Measurements from ENCODE around the gene BST2.

BST2 gene

DNA sequence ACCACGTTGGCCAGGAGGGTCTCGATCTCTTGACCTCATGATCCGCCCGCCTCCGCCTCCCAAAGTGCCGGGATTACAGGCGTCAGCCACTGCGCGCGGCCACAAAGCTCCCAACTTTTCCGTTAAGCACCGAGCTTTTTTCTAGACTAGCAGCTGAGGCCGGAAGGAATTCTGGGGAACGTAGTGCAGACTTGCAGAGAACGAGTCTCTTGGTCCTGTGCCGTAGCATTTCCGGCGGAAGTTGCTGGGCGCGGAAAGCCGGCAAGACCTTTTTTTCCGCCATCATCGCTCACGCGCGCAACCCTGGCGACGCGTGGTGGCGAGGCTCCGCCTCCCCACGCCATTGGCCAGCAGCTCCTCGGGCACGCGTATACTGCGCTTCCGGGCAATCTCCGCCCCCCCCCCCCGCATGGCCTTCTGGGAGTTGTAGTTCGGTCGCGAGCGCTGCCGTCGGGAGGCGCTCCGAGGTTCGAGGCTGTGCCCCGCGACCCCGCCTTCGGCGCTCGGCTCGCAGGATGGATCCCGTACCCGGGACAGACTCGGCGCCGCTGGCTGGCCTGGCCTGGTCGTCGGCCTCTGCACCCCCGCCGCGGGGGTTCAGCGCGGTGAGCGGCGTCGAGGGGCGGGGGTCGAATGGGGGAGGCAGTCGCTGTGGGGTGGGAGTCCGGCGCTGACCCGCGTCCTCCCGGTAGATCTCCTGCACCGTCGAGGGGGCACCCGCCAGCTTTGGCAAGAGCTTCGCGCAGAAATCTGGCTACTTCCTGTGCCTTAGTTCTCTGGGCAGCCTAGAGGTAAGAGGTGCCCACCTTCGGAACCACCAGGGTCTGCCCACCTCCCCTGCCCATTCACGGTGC lies 14.4 kb upstream of the BST2 start, which contains the start of gene MVB12A:
TSS of gene MVB12A (plus strand) at position 427 of the 854 bp plus-strand sequence. CDS start at position 516, 89 bp downstream.
- DNase-seq: peak; percentile 81 to 99 (median 96)

DNA sequence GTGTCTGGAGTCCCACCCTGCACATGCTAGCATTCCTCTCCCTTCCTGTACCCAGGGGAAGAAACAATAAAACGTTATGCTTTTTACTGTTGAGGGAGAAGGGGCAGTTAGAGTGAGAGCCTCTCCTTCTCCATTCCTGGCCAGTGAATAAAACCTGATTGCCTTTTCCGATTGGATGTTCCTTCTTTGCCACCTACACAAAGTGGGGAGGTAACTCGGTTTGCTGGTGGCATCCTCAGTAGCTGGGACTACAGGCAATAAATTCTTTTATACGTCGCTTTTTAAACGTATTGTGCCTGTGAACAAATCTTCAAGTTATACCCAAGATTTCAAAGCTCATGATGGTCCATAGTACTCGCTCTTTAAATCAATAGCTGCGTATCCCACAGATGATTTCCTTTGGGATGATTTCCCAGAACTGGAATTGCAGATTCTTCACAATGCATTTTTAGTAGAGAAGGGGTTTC lies 13.8 kb upstream of the BST2 start:
- DNase-seq: no peak

DNA sequence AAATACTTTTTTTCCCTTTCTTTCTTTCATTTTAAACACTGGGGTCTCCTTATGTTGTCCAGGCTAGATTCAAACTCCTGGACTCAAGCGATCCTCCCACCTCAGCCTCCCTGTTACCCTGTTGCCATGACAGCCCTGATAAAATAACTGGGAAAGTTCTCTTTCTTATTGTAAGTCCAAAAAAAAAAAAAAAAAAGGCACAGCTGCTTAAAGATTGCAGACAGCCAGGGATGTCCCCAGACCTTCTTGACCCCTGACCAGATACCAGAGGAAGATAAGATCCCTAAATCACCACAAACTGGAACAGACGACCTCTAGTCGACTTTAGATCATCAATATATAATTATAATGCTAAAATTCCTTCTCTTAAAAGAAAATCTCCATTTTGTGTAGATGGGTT lies 13.3 kb upstream of the BST2 start:
- no peak for DNase-seq

DNA sequence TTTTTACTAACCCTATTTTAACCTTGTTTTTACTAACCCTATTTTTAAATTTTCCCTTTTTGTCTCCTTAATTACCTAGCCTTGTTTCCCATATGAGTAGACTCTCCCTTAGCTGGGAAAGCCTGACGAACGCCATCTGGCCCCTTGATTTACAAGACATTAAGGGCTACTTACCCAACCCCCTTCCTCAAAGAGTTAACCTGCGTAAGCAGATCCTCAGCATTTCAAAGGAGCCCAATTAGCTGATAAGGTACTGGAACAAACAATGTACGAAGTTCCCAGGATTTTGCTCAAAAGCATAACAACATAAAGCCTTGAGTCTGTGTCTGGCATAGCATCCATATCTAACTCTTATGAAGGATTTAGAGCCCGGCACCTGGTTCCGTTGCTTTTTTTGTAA lies 9.7 kb upstream of the BST2 start:
- DNase-seq: no peak

DNA sequence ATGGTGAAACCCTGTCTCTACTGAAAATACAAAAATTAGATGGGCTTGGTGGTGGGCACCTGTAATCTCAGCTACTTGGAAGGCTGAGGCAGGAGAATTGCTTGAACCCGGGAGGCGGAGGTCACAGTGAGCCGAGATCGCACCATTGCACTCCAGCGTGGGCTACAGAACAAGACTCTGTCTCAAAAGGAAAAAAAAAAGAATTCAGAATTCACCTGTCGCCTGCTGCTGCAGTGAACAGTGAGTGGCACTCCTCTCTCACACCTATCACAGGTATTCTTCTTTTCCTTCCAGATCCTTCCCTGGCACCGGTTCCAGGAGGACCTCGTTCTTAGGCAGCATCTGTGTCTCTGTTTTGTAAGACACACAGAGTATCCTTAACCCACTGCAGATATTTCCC lies 8.7 kb upstream of the BST2 start:
- DNase-seq: no peak

DNA sequence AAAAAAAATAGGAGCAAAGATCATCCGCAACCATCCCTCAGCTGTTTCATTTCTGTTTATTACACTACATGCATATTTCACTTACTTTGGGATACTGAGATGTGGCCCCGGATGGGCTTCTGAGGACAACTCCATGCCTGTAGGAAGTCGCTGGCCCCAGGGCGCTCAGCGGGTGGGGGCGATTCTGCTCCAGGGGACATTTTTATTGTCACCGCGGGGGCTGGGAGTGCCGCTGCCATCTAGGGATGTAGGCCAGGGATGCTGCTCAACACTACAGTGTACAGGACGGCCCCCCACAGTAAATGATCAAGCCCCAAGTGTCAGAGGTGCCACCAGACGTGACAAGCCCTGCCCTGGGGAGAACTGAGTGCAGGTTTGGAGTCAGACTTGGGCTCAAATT lies 6.4 kb upstream of the BST2 start:
- DNase-seq: no peak

DNA sequence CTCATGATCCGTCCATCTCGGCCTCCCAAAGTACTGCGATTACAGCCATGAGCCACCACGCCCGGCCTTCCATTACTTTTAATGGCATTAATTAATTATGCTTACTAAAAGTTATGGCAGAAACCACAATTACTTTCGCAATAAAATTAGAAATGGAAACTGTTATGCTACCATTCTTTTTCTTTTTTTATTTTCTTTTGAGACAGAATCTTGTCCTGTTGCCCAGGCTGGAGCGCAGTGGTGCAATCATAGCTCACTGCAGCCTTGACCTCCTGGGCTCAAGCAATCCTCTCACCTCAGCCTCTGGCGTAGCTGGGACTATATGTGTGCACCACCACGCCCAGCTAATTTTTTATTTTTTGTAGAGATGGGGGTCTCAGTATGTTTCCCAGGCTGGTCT lies 4.6 kb upstream of the BST2 start:
- DNase-seq: no peak

DNA sequence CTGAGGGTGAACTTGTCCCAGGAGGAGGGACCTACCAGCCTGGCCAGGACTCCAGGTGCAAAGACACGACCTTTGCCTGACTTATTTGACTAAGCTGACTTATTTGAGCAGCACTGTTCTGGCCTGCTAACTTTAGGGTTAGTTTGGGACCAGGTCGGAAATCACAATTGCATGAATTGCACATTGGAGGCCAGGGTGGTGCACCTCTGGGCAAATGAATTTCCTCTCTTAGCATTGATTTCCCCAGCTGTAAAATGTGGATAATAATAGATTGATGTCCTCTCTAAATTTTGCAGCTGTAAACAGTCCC lies 1.4 kb upstream of the BST2 start:
- no peak for DNase-seq

DNA sequence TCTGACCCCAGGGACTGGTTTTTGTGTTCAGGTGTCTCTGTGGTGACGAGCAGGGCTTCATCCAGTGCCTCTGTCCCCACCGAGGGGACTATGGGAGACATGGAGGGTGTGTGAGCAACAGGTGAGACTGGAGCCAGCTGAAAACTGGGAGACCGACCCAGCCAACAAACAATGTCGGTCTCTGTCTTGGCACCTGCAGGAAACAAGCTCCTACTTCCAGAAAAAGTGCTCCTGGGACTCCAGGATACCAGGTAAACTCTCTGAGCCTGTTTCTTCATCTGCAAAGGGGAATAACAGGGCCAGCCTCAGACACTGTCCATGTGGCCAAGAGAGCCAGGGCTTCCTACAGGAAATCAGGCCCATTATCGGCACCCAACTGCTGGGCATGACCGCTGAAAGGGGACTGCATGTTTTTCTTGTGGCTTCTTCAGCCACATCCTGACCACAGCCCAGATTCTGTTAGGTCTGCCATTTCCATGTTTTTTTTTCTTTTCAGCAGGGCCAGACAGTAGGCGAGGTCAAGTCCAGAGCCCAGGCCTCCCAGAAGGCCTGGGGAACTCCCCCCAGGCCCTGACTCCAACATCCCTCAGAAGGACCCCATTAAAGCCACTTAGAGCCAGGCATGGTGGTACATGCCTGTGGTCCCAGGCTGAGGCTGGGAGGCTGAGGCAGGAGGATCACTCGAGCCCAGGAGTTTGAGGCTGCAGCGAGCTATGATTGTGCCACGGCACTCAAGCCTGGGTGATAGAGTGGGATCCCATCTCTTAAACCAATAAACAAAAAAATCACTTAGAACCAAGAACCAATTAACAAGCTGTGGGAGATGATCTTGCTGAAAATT lies 836 bp upstream of the BST2 start:
- DNase-seq: peak in 5 of 56 donors; percentile 3 to 24 (median 5)

DNA sequence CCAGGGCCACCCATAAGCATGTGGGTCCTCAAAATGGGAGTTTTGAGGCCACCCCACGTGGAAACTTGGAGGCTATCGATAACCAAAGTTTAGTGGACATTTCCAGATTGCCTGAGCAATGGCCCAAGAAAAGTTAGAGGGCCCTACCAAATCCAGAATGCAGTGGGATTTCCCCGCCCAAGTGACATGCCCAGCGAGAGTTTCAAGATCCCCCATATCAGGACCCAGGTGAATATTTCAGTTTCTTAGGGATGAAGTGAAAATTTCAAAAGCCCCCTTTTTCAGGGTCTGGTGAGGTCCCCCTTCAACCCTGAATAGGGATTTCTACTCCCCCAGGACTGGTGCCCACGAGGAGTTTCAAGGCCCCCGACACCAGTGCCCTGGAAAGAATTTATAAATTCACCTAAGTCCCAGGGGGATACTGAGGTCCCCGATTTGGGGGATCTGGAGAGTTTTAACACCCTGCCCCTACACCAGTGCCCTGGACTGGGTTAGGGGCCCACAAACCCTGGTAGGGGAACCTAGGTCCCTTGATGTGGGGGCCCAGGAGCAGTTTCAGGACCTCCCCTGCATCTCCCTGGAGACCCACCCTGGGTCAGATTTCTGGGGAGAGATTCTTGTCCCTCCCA lies 695 bp downstream of the BST2 start:
- no peak for DNase-seq

DNA sequence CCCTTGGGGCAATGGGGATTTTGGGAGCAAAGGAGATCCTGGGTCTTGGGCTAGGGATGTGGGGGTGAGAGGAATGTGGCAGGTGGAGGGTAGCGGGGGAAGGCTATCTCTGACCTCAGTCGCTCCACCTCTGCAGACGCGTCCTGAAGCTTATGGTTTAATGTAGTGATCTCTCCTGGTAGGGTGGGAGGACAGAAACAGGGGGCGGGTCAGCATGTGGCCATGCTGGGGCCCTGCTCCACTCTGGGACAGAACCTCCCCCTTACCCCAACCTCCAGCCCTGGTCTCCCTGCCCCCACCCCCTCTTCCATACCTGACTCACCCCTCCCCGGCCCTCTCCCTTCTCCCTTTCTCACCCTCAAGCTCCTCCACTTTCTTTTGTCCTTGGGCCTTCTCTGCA lies 1.4 kb downstream of the BST2 start:
- no peak for DNase-seq

DNA sequence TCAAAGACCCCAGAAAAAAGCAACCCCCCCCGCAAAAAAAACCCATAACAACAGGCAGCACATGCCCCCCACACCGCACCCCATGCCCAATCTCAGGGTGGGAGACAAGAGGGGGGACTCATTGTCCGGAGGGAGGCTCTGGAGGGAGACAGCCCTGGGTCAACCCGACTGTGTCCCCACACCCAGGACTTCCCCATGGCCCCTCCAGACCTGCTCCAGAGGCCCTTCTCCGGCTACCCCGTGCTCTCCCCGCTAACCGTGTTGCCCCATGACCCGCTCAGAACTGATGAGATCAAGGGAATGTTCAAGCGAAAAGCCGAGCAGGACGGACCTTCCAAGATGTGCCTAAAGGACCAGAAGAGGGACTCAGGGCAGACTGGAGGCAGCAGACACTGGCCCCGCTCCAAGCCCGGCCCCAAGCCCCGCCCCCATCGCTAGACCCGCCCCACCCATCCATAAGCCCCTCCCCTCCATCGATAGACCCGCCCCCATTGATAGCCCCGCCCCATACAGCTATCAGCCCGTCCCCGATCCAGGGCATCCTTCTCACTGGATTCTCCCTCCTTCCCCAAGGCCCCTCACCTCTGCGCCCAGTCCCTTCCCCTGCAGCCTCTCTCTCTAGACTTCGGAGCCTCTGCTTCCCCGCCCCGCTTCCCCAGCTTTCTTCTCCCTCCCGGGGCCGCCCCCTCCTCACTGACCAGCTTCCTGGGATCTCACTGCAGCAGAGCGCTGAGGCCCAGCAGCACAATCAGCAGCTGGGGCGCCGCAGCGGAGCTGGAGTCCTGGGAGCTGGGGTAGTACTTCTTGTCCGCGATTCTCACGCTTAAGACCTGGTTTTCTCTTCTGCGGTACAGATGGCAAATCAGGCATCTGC lies 2.2 kb downstream of the BST2 start:
- DNase-seq: peak in 2 of 56 donors; percentile 35 to 42

DNA sequence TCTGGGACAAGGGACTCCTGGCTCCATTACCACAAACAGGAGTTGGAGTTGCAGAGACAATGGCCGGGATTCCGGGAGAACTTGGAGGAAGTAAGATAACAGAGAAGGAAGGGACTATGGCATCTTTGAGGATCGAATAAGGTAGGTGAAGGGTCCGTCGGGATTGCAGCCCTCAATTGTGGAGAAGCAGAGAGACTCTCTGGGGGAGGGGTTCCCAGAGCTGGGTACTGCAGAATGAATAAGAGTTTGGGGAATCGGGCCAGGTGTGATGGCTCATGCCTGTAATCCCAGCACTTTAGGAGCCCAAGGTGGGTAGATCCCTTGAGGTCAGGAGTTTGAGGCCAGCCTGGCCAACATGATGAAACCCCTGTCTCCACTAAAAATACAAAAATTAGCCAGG lies 3.8 kb downstream of the BST2 start:
- no peak for DNase-seq

DNA sequence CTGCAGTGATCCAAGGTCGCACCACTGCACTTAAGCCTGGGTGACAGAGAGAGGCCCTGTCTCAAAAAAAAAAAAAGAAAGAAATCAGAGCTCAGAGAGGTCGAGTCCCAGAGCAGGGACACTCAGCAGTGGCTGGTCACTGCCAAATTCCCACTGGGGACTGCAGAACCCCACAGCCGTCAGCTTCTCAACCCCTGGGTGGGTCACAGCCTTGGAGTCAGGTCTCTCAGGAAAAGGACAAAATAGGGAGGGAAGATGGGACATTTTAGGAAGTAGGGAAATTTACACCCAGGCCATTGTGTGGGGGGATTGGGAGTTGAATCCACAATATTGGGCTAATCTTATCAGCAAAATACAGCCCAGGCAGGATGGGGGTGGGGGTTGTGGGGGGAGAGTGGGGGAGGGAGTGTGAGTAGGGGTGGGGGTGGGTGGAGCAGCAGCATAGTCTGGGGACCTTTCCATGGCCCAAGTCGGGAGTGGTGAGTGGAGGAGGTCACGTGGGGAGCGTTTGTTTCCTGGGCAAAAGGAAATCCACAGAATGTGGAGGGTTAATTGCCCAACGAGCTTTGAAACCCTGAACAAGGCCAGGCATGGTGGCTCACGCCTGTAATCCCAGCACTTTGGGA lies 6.4 kb downstream of the BST2 start:
- no peak for DNase-seq

DNA sequence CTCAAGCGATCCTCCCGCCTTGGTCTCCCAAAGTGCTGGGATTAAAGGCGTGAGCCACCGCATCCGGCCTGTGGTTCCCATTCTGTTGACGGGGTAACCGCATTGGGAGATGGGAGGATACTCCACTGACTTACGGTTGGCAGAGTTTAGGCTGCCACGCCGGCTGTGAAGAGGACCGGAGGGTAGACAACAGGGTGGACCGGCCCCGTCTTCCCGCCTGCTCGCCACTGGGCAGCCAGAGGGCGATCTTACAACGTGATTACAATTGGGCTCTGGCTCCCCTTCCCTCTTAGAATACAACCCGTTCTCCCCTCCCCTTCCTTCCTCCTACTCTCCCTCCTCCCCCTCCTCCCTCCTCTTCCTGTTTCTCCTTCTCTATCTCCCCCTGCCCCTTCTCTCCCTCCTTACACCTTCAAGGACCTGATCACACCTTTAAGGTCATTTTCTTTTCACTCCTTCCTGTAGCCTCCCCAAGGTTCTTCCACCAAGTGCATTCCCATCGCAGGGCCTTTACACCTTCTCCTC lies 10.5 kb downstream of the BST2 start:
- peak in 5 of 56 donors; percentile 8 to 33 (median 13) for DNase-seq

DNA sequence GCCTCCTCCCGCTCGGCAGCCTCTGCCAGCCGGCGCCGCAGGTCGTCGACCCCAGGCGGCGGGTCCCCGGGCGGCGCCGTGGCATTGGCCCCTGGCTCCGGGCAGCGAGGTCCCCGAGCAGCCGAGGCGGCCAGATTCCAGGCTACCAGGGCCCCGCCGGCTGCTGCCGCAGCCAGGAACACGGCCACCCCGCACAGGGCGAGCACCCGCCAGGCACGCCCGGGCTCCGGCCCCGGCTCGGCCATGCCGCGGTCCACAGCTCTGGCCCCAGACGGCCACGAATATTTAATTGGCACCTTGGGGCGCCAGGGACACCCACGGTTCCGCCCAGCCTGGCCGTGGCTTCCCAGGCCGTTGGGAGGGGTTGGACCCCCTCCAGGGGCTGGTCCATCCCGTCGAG lies 11.5 kb downstream of the BST2 start, which contains the start of gene CCDC194:
TSS of gene CCDC194 (minus strand) at position 283 of the 400 bp plus-strand sequence. CDS start at position 245, 38 bp downstream.
- DNase-seq: no peak

DNA sequence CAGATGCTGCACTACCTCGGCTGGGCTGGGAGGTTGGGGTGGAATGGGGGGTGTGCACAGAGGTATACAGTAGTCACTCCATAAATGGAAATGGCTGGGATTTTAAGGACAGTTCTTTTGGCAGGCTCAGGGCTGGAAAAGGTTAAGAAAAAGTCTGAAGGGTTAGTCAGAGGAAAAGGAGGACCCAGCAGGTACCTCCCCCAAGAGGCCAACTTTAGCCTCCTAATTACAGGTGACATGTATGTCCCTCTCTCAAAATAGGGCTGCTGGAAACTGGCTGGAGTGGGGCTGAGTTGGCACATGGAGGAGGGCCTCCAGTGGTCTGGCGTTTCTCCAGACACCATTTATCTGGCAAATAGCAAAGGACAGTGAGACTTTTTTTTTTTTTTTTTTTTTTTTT lies 12.4 kb downstream of the BST2 start:
- no peak for DNase-seq

DNA sequence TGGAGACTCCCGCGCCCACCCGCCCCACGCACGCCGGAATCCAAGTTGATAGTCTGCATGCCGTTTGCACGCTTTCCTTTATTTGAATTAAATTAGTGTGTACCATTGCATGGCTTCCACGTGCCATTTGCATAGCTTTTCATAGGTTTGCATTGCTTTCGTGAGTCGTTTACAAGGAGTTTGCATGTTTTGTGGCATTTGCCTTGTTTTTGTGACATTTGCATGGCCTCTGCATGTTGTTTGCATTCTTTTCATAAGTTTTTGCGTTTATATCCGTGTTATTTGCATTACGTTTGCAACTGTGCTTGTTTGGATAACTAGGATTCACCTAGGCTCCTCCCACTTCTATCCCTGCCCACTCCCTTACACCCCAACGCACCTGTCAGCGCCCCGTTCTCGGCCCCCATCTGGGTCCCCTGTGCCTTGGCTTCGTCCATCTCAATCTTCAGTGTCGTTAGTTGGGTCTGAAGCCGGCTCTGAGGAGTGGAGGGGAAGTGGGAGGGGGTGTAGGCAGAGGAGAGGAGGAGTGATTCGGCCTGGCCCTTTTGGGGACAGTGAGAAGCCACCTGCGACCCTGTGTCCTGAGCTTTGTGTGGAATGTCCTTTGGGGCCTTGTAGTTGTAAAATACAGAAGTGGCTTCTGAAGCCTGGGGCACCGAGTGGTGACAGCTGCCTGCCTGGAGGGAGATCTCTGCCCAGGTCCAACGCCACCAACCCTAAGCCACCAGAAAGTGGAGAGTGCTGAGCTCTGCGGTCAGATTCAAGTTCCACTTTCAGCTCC lies 13.9 kb downstream of the BST2 start:
- peak in 1 of 56 donors; percentile 6 for DNase-seq
